CD4-positive, alpha-beta T cell treated with Interleukin-10 for 1 hour (primary cell): ENCODE results near the gene APLP2.
"Not testable (repeated sequence)": the region's sequence is repeated elsewhere in the genome, so short reads cannot be mapped to it uniquely, and the experiment has no call there.

ENCODE experiments used
- DNase-seq: peaks from one replicate; pipeline ENCODE4 v3.0.0-alpha.2; 2020

Gene APLP2

GRCh38 chr11:130069659-130070108, at the start of gene APLP2:
APLP2 (plus strand) TSS chr11:130069894; CDS start chr11:130069978, 84 bp downstream.
- DNase-seq = peak; percentile 98

GRCh38 chr11:130020323-130020722, 49.4 kb upstream of the APLP2 start:
- DNase-seq = no peak

GRCh38 chr11:130021606-130022005, 48.1 kb upstream of the APLP2 start:
- DNase-seq = not testable (repeated sequence)

- no peak for DNase-seq
These were observed 46.9 kb upstream of the APLP2 start for GRCh38 chr11:130022799-130023198.

- no peak for DNase-seq
These were observed 46.5 kb upstream of the APLP2 start for GRCh38 chr11:130023204-130023603.

- DNase-seq = no peak
These were observed 45.3 kb upstream of the APLP2 start for GRCh38 chr11:130024361-130024760.

- DNase-seq = no peak
These were observed 44.3 kb upstream of the APLP2 start for GRCh38 chr11:130025371-130025770.

- DNase-seq = no peak
These were observed 40.6 kb upstream of the APLP2 start for GRCh38 chr11:130029137-130029536.

GRCh38 chr11:130031056-130031455, 38.6 kb upstream of the APLP2 start:
- DNase-seq = no peak

- DNase-seq = no peak
These were observed 37.7 kb upstream of the APLP2 start for GRCh38 chr11:130031945-130032344.

- no peak for DNase-seq
These were observed 36.8 kb upstream of the APLP2 start for GRCh38 chr11:130032931-130033330.

- DNase-seq = no peak
These were observed 35.5 kb upstream of the APLP2 start for GRCh38 chr11:130034236-130034635.

GRCh38 chr11:130037058-130037457, 32.6 kb upstream of the APLP2 start:
- DNase-seq = no peak

- DNase-seq = no peak
These were observed 31.7 kb upstream of the APLP2 start for GRCh38 chr11:130037881-130038585.

GRCh38 chr11:130040281-130040940, 29.3 kb upstream of the APLP2 start:
- no peak for DNase-seq

- no peak for DNase-seq
These were observed 27.6 kb upstream of the APLP2 start for GRCh38 chr11:130042093-130042591.

GRCh38 chr11:130043575-130043974, 26.1 kb upstream of the APLP2 start:
- DNase-seq = no peak

GRCh38 chr11:130047141-130047540, 22.6 kb upstream of the APLP2 start:
- DNase-seq = no peak

GRCh38 chr11:130049328-130049771, 20.3 kb upstream of the APLP2 start:
- no peak for DNase-seq

GRCh38 chr11:130050257-130050656, 19.4 kb upstream of the APLP2 start:
- DNase-seq = peak; percentile 7

- no peak for DNase-seq
These were observed 18.6 kb upstream of the APLP2 start for GRCh38 chr11:130051082-130051481.

- DNase-seq = no peak
These were observed 17.1 kb upstream of the APLP2 start for GRCh38 chr11:130052567-130052966.

- DNase-seq = no peak
These were observed 14.7 kb upstream of the APLP2 start for GRCh38 chr11:130054966-130055365.

GRCh38 chr11:130055617-130056016, 14.1 kb upstream of the APLP2 start:
- no peak for DNase-seq
